ENCODE measurements around the gene STKLD1.
A peak's percentile ranks its signal among the peaks of the same experiment; 100 is the strongest.
"Not testable (repeated sequence)": the region's sequence is repeated elsewhere in the genome, so short reads cannot be mapped to it uniquely, and the experiment has no call there.

STKLD1 gene

GRCh38 chr9:133375724-133376654 lies at the start of gene STKLD1, which contains the start of gene SURF4:
Gene STKLD1, plus strand, starts transcription at chr9:133376366. Its CDS starts 108 bp downstream, at chr9:133376474.
Gene SURF4, minus strand, starts transcription at chr9:133376060. Its CDS starts 91 bp downstream, at chr9:133375969.
- peak within 1 kb of the TSS; percentile 97 for H3K4me3 Mint-ChIP-seq
- H3K9me3 Mint-ChIP-seq: no peaks in the 10 kb centered on the region
- peaks cover 9% of the 10 kb centered on the region for H3K36me3 Mint-ChIP-seq (ENCODE audit: low read depth)
- no peaks in the 10 kb centered on the region for H3K27me3 Mint-ChIP-seq (ENCODE audit: low read depth)
- H3K27ac Mint-ChIP-seq: peak within 1 kb of the TSS; percentile 97
- H3K4me1 Mint-ChIP-seq (ENCODE audit: low read depth): peaks cover 30% of the 10 kb centered on the region

GRCh38 chr9:133327021-133327420 lies 49.1 kb upstream of the STKLD1 start:
- not testable (repeated sequence) for H3K27me3 Mint-ChIP-seq (ENCODE audit: low read depth); H3K36me3 Mint-ChIP-seq (ENCODE audit: low read depth); H3K9me3 Mint-ChIP-seq; H3K4me1 Mint-ChIP-seq (ENCODE audit: low read depth); H3K27ac Mint-ChIP-seq; H3K4me3 Mint-ChIP-seq

GRCh38 chr9:133327834-133328484 lies 48.2 kb upstream of the STKLD1 start:
- Mint-ChIP-seq H3K27ac (no peak overlapping the region), H3K27me3 (ENCODE audit: low read depth) (no peaks in the 10 kb centered on the region), H3K4me3 (no peak overlapping the region), H3K4me1 (ENCODE audit: low read depth) (peaks cover 2% of the 10 kb centered on the region), H3K9me3 (no peaks in the 10 kb centered on the region), H3K36me3 (ENCODE audit: low read depth) (peaks cover 6% of the 10 kb centered on the region)

GRCh38 chr9:133329306-133330156 lies 46.6 kb upstream of the STKLD1 start:
- H3K27ac Mint-ChIP-seq; H3K4me3 Mint-ChIP-seq; H3K9me3 Mint-ChIP-seq; H3K27me3 Mint-ChIP-seq (ENCODE audit: low read depth); H3K4me1 Mint-ChIP-seq (ENCODE audit: low read depth): not testable (repeated sequence)
- H3K36me3 Mint-ChIP-seq (ENCODE audit: low read depth): peaks cover 15% of the 10 kb centered on the region

GRCh38 chr9:133331221-133331620 lies 44.9 kb upstream of the STKLD1 start:
- Mint-ChIP-seq H3K27ac (no peak overlapping the region), H3K27me3 (ENCODE audit: low read depth) (no peaks in the 10 kb centered on the region), H3K36me3 (ENCODE audit: low read depth) (peaks cover 20% of the 10 kb centered on the region), H3K4me3 (no peak overlapping the region), H3K9me3 (no peaks in the 10 kb centered on the region), H3K4me1 (ENCODE audit: low read depth) (peaks cover 13% of the 10 kb centered on the region)

- Mint-ChIP-seq H3K9me3 (no peaks in the 10 kb centered on the region), H3K27ac (no peak overlapping the region), H3K4me1 (ENCODE audit: low read depth) (peaks cover 16% of the 10 kb centered on the region), H3K27me3 (ENCODE audit: low read depth) (no peaks in the 10 kb centered on the region), H3K4me3 (no peak overlapping the region), H3K36me3 (ENCODE audit: low read depth) (peaks cover 20% of the 10 kb centered on the region)
Measured at GRCh38 chr9:133331641-133332380, 44.4 kb upstream of the STKLD1 start.

- Mint-ChIP-seq H3K4me1 (ENCODE audit: low read depth) (peaks cover 16% of the 10 kb centered on the region), H3K27ac (no peak overlapping the region), H3K9me3 (no peaks in the 10 kb centered on the region), H3K4me3 (no peak overlapping the region), H3K27me3 (ENCODE audit: low read depth) (no peaks in the 10 kb centered on the region), H3K36me3 (ENCODE audit: low read depth) (peaks cover 20% of the 10 kb centered on the region)
Measured at GRCh38 chr9:133332381-133332730, 43.8 kb upstream of the STKLD1 start.

- Mint-ChIP-seq H3K27ac (no peak overlapping the region), H3K36me3 (ENCODE audit: low read depth) (peaks cover 20% of the 10 kb centered on the region), H3K4me3 (no peak overlapping the region), H3K27me3 (ENCODE audit: low read depth) (no peaks in the 10 kb centered on the region), H3K9me3 (no peaks in the 10 kb centered on the region), H3K4me1 (ENCODE audit: low read depth) (peaks cover 16% of the 10 kb centered on the region)
Measured at GRCh38 chr9:133333011-133333410, 43.2 kb upstream of the STKLD1 start.

- peaks cover 16% of the 10 kb centered on the region for H3K4me1 Mint-ChIP-seq (ENCODE audit: low read depth)
- no peaks in the 10 kb centered on the region for H3K9me3 Mint-ChIP-seq
- peaks cover 20% of the 10 kb centered on the region for H3K36me3 Mint-ChIP-seq (ENCODE audit: low read depth)
- no peaks in the 10 kb centered on the region for H3K27me3 Mint-ChIP-seq (ENCODE audit: low read depth)
- no peak overlapping the region for H3K27ac Mint-ChIP-seq
- peak overlapping the region; percentile 14 for H3K4me3 Mint-ChIP-seq
Measured at GRCh38 chr9:133333566-133333965, 42.6 kb upstream of the STKLD1 start.

GRCh38 chr9:133334161-133334560 lies 42.0 kb upstream of the STKLD1 start:
- peak overlapping the region; percentile 17 for H3K4me3 Mint-ChIP-seq
- H3K9me3 Mint-ChIP-seq: no peaks in the 10 kb centered on the region
- no peak overlapping the region for H3K27ac Mint-ChIP-seq
- no peaks in the 10 kb centered on the region for H3K27me3 Mint-ChIP-seq (ENCODE audit: low read depth)
- H3K4me1 Mint-ChIP-seq (ENCODE audit: low read depth): peaks cover 16% of the 10 kb centered on the region
- peaks cover 20% of the 10 kb centered on the region for H3K36me3 Mint-ChIP-seq (ENCODE audit: low read depth)

GRCh38 chr9:133334888-133335287 lies 41.3 kb upstream of the STKLD1 start:
- not testable (repeated sequence) for H3K27me3 Mint-ChIP-seq (ENCODE audit: low read depth); H3K9me3 Mint-ChIP-seq
- H3K4me3 Mint-ChIP-seq: peak overlapping the region; percentile 95
- peaks cover 16% of the 10 kb centered on the region for H3K4me1 Mint-ChIP-seq (ENCODE audit: low read depth)
- peaks cover 25% of the 10 kb centered on the region for H3K36me3 Mint-ChIP-seq (ENCODE audit: low read depth)
- peak overlapping the region; percentile 60 for H3K27ac Mint-ChIP-seq

- peaks cover 22% of the 10 kb centered on the region for H3K4me1 Mint-ChIP-seq (ENCODE audit: low read depth)
- peaks cover 27% of the 10 kb centered on the region for H3K36me3 Mint-ChIP-seq (ENCODE audit: low read depth)
- H3K27ac Mint-ChIP-seq: peak within 1 kb of the TSS; percentile 90
- H3K4me3 Mint-ChIP-seq: peak within 1 kb of the TSS; percentile 95
- no peaks in the 10 kb centered on the region for H3K9me3 Mint-ChIP-seq
- no peaks in the 10 kb centered on the region for H3K27me3 Mint-ChIP-seq (ENCODE audit: low read depth)
Measured at GRCh38 chr9:133335924-133336811, 40.0 kb upstream of the STKLD1 start, which contains the start of gene SURF6. Gene SURF6, minus strand, starts transcription at chr9:133336188. Its CDS starts 56 bp downstream, at chr9:133336132.

- Mint-ChIP-seq H3K36me3 (ENCODE audit: low read depth) (peaks cover 24% of the 10 kb centered on the region), H3K4me3 (no peak overlapping the region), H3K27ac (peak overlapping the region; percentile 27), H3K4me1 (ENCODE audit: low read depth) (peaks cover 22% of the 10 kb centered on the region), H3K27me3 (ENCODE audit: low read depth) (no peaks in the 10 kb centered on the region), H3K9me3 (no peaks in the 10 kb centered on the region)
Measured at GRCh38 chr9:133339641-133340040, 36.5 kb upstream of the STKLD1 start.

Data from T-helper 1 cell treated with Interleukin-12 subunit alpha and Interleukin-12 subunit beta and Interleukin-4 antibody, amounts not matched to agents 30 μg/mL and 1 μg/mL, for 36 hours (primary cell).